Measurements from ENCODE around the gene SEPTIN6. TPM values are rescaled to one million over a fixed set of nuclear protein-coding genes. Genes with fewer than 3 reads are reported as not detected.

Gene SEPTIN6
- total RNA-seq, 1 experiment from 2014 or later, result 62.9 TPM

DNA sequence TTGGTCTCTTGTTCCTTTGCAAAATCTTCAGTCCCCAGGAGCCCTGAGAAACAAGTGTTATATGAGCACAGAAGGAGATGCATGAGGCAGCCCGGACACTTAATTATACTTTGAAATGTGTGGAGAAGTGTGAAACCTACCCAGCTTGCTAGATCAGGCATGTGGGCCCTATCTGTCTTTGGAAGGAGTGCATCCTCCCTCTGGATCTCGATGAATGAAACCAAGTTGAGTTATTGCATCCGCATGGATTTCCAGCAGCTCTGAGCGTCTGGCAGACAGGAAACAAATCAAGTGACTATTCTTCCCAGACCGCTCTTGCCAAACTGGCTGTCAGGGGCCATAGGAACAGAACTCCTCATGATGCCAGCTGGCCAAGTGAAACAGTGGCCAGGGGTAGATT lies 45.8 kb upstream of the SEPTIN6 start:
- no peak for DNase-seq (ENCODE audit: low spot score)
- Mint-ChIP-seq H3K4me3 (no peak overlapping the region), H3K9me3 (no peaks in the 10 kb centered on the region), H3K4me1 (no peaks in the 10 kb centered on the region), H3K27me3 (ENCODE audit: low read depth) (no peaks in the 10 kb centered on the region), H3K36me3 (no peaks in the 10 kb centered on the region), H3K27ac (no peak overlapping the region)
- ChIA-PET POLR2A (no interaction called here), CTCF (interaction anchor here (1.4 kb wide), 1 partner anchor 20 kb away, joined by 3 read pairs; no protein-coding TSS in a partner anchor)
- TF ChIP-seq, protein P1, sequence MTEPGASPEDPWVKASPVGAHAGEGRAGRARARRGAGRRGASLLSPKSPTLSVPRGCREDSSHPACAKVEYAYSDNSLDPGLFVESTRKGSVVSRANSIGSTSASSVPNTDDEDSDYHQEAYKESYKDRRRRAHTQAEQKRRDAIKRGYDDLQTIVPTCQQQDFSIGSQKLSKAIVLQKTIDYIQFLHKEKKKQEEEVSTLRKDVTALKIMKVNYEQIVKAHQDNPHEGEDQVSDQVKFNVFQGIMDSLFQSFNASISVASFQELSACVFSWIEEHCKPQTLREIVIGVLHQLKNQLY (CRISPR knock-in tag; IDR thresholded peaks at IDR 0.05), result no peak
- TF ChIP-seq, protein P2, sequence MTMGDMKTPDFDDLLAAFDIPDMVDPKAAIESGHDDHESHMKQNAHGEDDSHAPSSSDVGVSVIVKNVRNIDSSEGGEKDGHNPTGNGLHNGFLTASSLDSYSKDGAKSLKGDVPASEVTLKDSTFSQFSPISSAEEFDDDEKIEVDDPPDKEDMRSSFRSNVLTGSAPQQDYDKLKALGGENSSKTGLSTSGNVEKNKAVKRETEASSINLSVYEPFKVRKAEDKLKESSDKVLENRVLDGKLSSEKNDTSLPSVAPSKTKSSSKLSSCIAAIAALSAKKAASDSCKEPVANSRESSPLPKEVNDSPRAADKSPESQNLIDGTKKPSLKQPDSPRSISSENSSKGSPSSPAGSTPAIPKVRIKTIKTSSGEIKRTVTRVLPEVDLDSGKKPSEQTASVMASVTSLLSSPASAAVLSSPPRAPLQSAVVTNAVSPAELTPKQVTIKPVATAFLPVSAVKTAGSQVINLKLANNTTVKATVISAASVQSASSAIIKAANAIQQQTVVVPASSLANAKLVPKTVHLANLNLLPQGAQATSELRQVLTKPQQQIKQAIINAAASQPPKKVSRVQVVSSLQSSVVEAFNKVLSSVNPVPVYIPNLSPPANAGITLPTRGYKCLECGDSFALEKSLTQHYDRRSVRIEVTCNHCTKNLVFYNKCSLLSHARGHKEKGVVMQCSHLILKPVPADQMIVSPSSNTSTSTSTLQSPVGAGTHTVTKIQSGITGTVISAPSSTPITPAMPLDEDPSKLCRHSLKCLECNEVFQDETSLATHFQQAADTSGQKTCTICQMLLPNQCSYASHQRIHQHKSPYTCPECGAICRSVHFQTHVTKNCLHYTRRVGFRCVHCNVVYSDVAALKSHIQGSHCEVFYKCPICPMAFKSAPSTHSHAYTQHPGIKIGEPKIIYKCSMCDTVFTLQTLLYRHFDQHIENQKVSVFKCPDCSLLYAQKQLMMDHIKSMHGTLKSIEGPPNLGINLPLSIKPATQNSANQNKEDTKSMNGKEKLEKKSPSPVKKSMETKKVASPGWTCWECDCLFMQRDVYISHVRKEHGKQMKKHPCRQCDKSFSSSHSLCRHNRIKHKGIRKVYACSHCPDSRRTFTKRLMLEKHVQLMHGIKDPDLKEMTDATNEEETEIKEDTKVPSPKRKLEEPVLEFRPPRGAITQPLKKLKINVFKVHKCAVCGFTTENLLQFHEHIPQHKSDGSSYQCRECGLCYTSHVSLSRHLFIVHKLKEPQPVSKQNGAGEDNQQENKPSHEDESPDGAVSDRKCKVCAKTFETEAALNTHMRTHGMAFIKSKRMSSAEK (CRISPR knock-in tag; IDR thresholded peaks at IDR 0.05; ENCODE audit: borderline replicate concordance), result no peak
- TF ChIP-seq ZBTB21 (CRISPR knock-in tag; IDR thresholded peaks at IDR 0.05; ENCODE audit: borderline replicate concordance) (no peak), TEAD1 (CRISPR knock-in tag; IDR thresholded peaks at IDR 0.05) (no peak), TCF7 (CRISPR knock-in tag; IDR thresholded peaks at IDR 0.05; ENCODE audit: low read depth) (no peak), RELA (CRISPR knock-in tag; IDR thresholded peaks at IDR 0.05; ENCODE audit: borderline replicate concordance) (no peak), JUN (CRISPR knock-in tag; IDR thresholded peaks at IDR 0.05) (no peak), NR2C2 (CRISPR knock-in tag; IDR thresholded peaks at IDR 0.05) (no peak), CREB1 (CRISPR knock-in tag; IDR thresholded peaks at IDR 0.05) (no peak), CREM (CRISPR knock-in tag; IDR thresholded peaks at IDR 0.05) (no peak)
- TF ChIP-seq, protein P3, sequence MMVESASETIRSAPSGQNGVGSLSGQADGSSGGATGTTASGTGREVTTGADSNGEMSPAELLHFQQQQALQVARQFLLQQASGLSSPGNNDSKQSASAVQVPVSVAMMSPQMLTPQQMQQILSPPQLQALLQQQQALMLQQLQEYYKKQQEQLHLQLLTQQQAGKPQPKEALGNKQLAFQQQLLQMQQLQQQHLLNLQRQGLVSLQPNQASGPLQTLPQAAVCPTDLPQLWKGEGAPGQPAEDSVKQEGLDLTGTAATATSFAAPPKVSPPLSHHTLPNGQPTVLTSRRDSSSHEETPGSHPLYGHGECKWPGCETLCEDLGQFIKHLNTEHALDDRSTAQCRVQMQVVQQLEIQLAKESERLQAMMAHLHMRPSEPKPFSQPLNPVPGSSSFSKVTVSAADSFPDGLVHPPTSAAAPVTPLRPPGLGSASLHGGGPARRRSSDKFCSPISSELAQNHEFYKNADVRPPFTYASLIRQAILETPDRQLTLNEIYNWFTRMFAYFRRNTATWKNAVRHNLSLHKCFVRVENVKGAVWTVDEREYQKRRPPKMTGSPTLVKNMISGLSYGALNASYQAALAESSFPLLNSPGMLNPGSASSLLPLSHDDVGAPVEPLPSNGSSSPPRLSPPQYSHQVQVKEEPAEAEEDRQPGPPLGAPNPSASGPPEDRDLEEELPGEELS (CRISPR knock-in tag; IDR thresholded peaks at IDR 0.05), result no peak
- TF ChIP-seq, protein P4, sequence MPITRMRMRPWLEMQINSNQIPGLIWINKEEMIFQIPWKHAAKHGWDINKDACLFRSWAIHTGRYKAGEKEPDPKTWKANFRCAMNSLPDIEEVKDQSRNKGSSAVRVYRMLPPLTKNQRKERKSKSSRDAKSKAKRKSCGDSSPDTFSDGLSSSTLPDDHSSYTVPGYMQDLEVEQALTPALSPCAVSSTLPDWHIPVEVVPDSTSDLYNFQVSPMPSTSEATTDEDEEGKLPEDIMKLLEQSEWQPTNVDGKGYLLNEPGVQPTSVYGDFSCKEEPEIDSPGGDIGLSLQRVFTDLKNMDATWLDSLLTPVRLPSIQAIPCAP (CRISPR knock-in tag; IDR thresholded peaks at IDR 0.05), result no peak
- TF ChIP-seq, protein P5, sequence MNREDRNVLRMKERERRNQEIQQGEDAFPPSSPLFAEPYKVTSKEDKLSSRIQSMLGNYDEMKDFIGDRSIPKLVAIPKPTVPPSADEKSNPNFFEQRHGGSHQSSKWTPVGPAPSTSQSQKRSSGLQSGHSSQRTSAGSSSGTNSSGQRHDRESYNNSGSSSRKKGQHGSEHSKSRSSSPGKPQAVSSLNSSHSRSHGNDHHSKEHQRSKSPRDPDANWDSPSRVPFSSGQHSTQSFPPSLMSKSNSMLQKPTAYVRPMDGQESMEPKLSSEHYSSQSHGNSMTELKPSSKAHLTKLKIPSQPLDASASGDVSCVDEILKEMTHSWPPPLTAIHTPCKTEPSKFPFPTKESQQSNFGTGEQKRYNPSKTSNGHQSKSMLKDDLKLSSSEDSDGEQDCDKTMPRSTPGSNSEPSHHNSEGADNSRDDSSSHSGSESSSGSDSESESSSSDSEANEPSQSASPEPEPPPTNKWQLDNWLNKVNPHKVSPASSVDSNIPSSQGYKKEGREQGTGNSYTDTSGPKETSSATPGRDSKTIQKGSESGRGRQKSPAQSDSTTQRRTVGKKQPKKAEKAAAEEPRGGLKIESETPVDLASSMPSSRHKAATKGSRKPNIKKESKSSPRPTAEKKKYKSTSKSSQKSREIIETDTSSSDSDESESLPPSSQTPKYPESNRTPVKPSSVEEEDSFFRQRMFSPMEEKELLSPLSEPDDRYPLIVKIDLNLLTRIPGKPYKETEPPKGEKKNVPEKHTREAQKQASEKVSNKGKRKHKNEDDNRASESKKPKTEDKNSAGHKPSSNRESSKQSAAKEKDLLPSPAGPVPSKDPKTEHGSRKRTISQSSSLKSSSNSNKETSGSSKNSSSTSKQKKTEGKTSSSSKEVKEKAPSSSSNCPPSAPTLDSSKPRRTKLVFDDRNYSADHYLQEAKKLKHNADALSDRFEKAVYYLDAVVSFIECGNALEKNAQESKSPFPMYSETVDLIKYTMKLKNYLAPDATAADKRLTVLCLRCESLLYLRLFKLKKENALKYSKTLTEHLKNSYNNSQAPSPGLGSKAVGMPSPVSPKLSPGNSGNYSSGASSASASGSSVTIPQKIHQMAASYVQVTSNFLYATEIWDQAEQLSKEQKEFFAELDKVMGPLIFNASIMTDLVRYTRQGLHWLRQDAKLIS (CRISPR knock-in tag; IDR thresholded peaks at IDR 0.05; ENCODE audit: borderline replicate concordance), result no peak
- TF ChIP-seq, protein P6, sequence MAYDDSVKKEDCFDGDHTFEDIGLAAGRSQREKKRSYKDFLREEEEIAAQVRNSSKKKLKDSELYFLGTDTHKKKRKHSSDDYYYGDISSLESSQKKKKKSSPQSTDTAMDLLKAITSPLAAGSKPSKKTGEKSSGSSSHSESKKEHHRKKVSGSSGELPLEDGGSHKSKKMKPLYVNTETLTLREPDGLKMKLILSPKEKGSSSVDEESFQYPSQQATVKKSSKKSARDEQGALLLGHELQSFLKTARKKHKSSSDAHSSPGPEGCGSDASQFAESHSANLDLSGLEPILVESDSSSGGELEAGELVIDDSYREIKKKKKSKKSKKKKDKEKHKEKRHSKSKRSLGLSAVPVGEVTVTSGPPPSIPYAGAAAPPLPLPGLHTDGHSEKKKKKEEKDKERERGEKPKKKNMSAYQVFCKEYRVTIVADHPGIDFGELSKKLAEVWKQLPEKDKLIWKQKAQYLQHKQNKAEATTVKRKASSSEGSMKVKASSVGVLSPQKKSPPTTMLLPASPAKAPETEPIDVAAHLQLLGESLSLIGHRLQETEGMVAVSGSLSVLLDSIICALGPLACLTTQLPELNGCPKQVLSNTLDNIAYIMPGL (CRISPR knock-in tag; IDR thresholded peaks at IDR 0.05), result no peak
- TF ChIP-seq, protein P7, sequence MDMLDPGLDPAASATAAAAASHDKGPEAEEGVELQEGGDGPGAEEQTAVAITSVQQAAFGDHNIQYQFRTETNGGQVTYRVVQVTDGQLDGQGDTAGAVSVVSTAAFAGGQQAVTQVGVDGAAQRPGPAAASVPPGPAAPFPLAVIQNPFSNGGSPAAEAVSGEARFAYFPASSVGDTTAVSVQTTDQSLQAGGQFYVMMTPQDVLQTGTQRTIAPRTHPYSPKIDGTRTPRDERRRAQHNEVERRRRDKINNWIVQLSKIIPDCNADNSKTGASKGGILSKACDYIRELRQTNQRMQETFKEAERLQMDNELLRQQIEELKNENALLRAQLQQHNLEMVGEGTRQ (CRISPR knock-in tag; IDR thresholded peaks at IDR 0.05), result no peak
- TF ChIP-seq, protein P8, sequence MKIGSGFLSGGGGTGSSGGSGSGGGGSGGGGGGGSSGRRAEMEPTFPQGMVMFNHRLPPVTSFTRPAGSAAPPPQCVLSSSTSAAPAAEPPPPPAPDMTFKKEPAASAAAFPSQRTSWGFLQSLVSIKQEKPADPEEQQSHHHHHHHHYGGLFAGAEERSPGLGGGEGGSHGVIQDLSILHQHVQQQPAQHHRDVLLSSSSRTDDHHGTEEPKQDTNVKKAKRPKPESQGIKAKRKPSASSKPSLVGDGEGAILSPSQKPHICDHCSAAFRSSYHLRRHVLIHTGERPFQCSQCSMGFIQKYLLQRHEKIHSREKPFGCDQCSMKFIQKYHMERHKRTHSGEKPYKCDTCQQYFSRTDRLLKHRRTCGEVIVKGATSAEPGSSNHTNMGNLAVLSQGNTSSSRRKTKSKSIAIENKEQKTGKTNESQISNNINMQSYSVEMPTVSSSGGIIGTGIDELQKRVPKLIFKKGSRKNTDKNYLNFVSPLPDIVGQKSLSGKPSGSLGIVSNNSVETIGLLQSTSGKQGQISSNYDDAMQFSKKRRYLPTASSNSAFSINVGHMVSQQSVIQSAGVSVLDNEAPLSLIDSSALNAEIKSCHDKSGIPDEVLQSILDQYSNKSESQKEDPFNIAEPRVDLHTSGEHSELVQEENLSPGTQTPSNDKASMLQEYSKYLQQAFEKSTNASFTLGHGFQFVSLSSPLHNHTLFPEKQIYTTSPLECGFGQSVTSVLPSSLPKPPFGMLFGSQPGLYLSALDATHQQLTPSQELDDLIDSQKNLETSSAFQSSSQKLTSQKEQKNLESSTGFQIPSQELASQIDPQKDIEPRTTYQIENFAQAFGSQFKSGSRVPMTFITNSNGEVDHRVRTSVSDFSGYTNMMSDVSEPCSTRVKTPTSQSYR (CRISPR knock-in tag; IDR thresholded peaks at IDR 0.05), result no peak
- no peak for ATAC-seq
